OCI-M2 (cell line): ENCODE measurements around the gene STX11.

Source experiments
- DNase-seq: peaks from one replicate; lab custom pipeline; 2025; ENCODE audit not compliant: unreplicated experiment; lab: John Stamatoyannopoulos, UW

STX11 gene

GRCh38 chr6:144141470-144141869, 8.8 kb upstream of the STX11 start:
- DNase-seq, result no peak

- DNase-seq, result no peak
Observed at GRCh38 chr6:144143106-144143505, 7.2 kb upstream of the STX11 start.

- no peak for DNase-seq
Observed at GRCh38 chr6:144143878-144144277, 6.4 kb upstream of the STX11 start.

GRCh38 chr6:144144996-144145395, 5.3 kb upstream of the STX11 start:
- no peak for DNase-seq

GRCh38 chr6:144145541-144145940, 4.8 kb upstream of the STX11 start:
- DNase-seq, result no peak

GRCh38 chr6:144148886-144149285, 1.4 kb upstream of the STX11 start:
- DNase-seq, result no peak

GRCh38 chr6:144149558-144149893, 791 bp upstream of the STX11 start:
- DNase-seq, result no peak

- no peak for DNase-seq
Observed at GRCh38 chr6:144150710-144151657, 667 bp downstream of the STX11 start.

GRCh38 chr6:144152334-144152900, 2.1 kb downstream of the STX11 start:
- DNase-seq, result no peak

GRCh38 chr6:144153260-144153659, 2.9 kb downstream of the STX11 start:
- no peak for DNase-seq

- no peak for DNase-seq
Observed at GRCh38 chr6:144153971-144154370, 3.7 kb downstream of the STX11 start.

- no peak for DNase-seq
Observed at GRCh38 chr6:144155529-144155928, 5.2 kb downstream of the STX11 start.

GRCh38 chr6:144156338-144156737, 6.0 kb downstream of the STX11 start:
- no peak for DNase-seq

- DNase-seq, result no peak
Observed at GRCh38 chr6:144156991-144157390, 6.7 kb downstream of the STX11 start.

- DNase-seq, result no peak
Observed at GRCh38 chr6:144158133-144158532, 7.8 kb downstream of the STX11 start.

GRCh38 chr6:144159223-144159622, 8.9 kb downstream of the STX11 start:
- DNase-seq, result no peak

GRCh38 chr6:144159742-144160141, 9.4 kb downstream of the STX11 start:
- DNase-seq, result no peak

GRCh38 chr6:144160431-144161005, 10.2 kb downstream of the STX11 start:
- DNase-seq, result no peak

GRCh38 chr6:144161975-144162374, 11.7 kb downstream of the STX11 start:
- no peak for DNase-seq

GRCh38 chr6:144162977-144163376, 12.7 kb downstream of the STX11 start:
- no peak for DNase-seq

- DNase-seq, result no peak
Observed at GRCh38 chr6:144165784-144166183, 15.5 kb downstream of the STX11 start.

- no peak for DNase-seq
Observed at GRCh38 chr6:144170044-144170443, 19.7 kb downstream of the STX11 start.
